Karpas-422 (cell line): ENCODE results near the gene ALK. TPM values are rescaled to one million over a fixed set of nuclear protein-coding genes. Genes with fewer than 3 reads are reported as not detected.
A peak's percentile ranks its signal among the peaks of the same experiment; 100 is the strongest.

Source experiments
- DNase-seq: peaks from one replicate; pipeline ENCODE4 v3.0.0-alpha.2; 2015
- H2AFZ ChIP-seq: fragments of 200-600 bp; sonication (generic); 2 replicates; pipeline ENCODE4 v1.6.1; 2014; ENCODE audit warnings: antibody characterized with exemption, low read length, mixed read lengths
- H3K27ac ChIP-seq: fragments of 200-600 bp; sonication (generic); 2 replicates; pipeline ENCODE4 v1.5.1; 2014; ENCODE audit warnings: mild to moderate bottlenecking, low read length, moderate library complexity
- H3K27me3 ChIP-seq: fragments of 200-600 bp; sonication (generic); 2 replicates; pipeline ENCODE4 v1.6.1; 2014; ENCODE audit warnings: low read length, mixed read lengths
- H3K36me3 ChIP-seq: fragments of 200-600 bp; sonication (generic); 2 replicates; pipeline ENCODE4 v1.6.1; 2014; ENCODE audit warnings: low read length, mixed read lengths; ENCODE audit not compliant: insufficient read depth
- H3K4me1 ChIP-seq: fragments of 200-600 bp; sonication (generic); 2 replicates; pipeline ENCODE4 v1.6.1; 2014; ENCODE audit warnings: mild to moderate bottlenecking, low read length, mixed read lengths
- H3K4me2 ChIP-seq: fragments of 200-600 bp; sonication (generic); 2 replicates; pipeline ENCODE4 v1.6.1; 2014; ENCODE audit warnings: low read length, low read depth, mild to moderate bottlenecking; ENCODE audit not compliant: poor library complexity, severe bottlenecking
- H3K4me3 ChIP-seq: fragments of 200-600 bp; sonication (generic); 2 replicates; pipeline ENCODE4 v1.5.1; 2014; ENCODE audit warnings: mild to moderate bottlenecking, antibody characterized with exemption, low read length, mixed read lengths
- H3K79me2 ChIP-seq: fragments of 200-600 bp; sonication (generic); 2 replicates; pipeline ENCODE4 v1.6.1; 2014; ENCODE audit warnings: mild to moderate bottlenecking, low read length, mixed read lengths
- H3K9ac ChIP-seq: fragments of 200-600 bp; sonication (generic); 2 replicates; pipeline ENCODE4 v1.6.0; 2014; ENCODE audit warnings: low read length
- H3K9me2 ChIP-seq: fragments of 200-600 bp; sonication (generic), shearing (Covaris generic); replicated peaks from 2 replicates; pipeline ENCODE4 v1.6.0; 2014; ENCODE audit warnings: mild to moderate bottlenecking, low read length, moderate library complexity; ENCODE audit not compliant: insufficient read depth
- H3K9me3 ChIP-seq: fragments of 300-700, 200-600 bp; sonication (generic); 2 replicates; pipeline ENCODE4 v1.6.1; 2014; ENCODE audit warnings: low read length, mixed read lengths
- H4K20me1 ChIP-seq: fragments of 200-600 bp; sonication (generic); 2 replicates; pipeline ENCODE4 v1.6.1; 2014; ENCODE audit warnings: mild to moderate bottlenecking, antibody characterized with exemption, low read length, low read depth; ENCODE audit not compliant: insufficient read depth
- total RNA-seq: library from RNA; depleted of rRNA; stranded (reverse); fragments of >200 nt; shearing (Covaris generic); gene quantifications from 2 replicates; pipeline ENCODE4 v1.2.3, GENCODE V29; 2014; ENCODE audit warnings: low replicate concordance

Gene ALK
- total RNA-seq, 1 experiment from 2014 or later: not detected

GRCh38 chr2:29765721-29766120, 155.7 kb downstream of the ALK start:
- H3K4me1 ChIP-seq: no peaks in the 10 kb centered on the region
- H3K9ac ChIP-seq: no peak overlapping the region
- H3K4me3 ChIP-seq: no peak overlapping the region
- H2AFZ ChIP-seq: no peak overlapping the region
- no peaks in the 10 kb centered on the region for H3K27me3 ChIP-seq
- no peak overlapping the region for H3K27ac ChIP-seq
- no peaks in the 10 kb centered on the region for H4K20me1 ChIP-seq
- no peaks in the 10 kb centered on the region for H3K9me2 ChIP-seq
- H3K79me2 ChIP-seq: no peaks in the 10 kb centered on the region
- no peaks in the 10 kb centered on the region for H3K36me3 ChIP-seq
- no peaks in the 10 kb centered on the region for H3K9me3 ChIP-seq
- DNase-seq: no peak
- H3K4me2 ChIP-seq: no peak overlapping the region

- Histone ChIP-seq H3K4me1 (no peaks in the 10 kb centered on the region), H3K9ac (no peak overlapping the region), H3K4me2 (no peak overlapping the region), H3K9me2 (no peaks in the 10 kb centered on the region), H3K79me2 (no peaks in the 10 kb centered on the region), H3K4me3 (no peak overlapping the region), H2AFZ (no peak overlapping the region), H3K27me3 (no peaks in the 10 kb centered on the region), H4K20me1 (no peaks in the 10 kb centered on the region), H3K36me3 (no peaks in the 10 kb centered on the region), H3K9me3 (no peaks in the 10 kb centered on the region), H3K27ac (no peak overlapping the region)
- peak; percentile 9 for DNase-seq
Observed at GRCh38 chr2:29763371-29763770, 158.0 kb downstream of the ALK start.

DNA sequence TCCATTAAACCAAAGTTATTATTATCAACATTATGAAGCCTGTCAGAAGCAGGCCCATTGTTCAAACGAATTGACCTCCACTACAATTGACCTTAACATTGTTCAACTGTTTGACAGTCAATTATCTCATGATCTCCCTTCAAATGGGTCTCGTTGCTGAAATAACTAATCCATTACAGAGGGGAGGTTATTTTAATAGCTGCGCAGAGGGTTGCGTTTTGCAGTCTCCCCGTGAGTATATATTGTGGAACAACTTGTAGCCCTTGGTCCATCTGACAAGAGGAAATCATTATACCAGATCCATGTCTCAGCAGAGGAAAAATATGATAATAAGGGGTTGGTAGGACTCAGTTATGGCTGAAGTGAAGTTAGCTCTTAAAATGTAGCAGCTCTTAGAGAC, 159.1 kb downstream of the ALK start:
- Histone ChIP-seq H2AFZ (no peak overlapping the region), H3K79me2 (no peaks in the 10 kb centered on the region), H3K9ac (no peak overlapping the region), H3K4me3 (no peak overlapping the region), H3K27me3 (no peaks in the 10 kb centered on the region), H3K9me3 (no peaks in the 10 kb centered on the region), H3K9me2 (no peaks in the 10 kb centered on the region), H3K4me2 (no peak overlapping the region), H3K4me1 (no peaks in the 10 kb centered on the region), H4K20me1 (no peaks in the 10 kb centered on the region), H3K36me3 (no peaks in the 10 kb centered on the region), H3K27ac (no peak overlapping the region)
- peak; percentile 2 for DNase-seq

DNA sequence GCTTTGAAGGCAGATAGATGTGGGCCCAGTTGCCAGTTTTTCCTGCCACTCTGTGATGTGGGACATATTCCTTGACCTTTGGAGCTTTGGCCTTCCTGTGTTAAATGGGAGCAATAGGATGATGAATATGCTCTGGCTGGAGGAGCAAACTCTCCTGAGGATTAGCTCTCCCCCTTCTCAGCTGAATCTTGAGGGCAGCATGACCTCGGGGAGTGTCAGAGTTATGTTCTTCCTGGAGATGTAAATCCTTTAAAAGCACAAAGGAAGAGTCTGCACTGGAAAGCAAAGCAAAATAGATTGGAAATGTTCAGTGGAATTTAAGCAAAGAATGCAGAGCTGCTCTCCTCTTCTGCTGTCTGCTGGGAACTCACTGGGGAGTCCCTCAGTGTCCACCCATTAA, 160.1 kb downstream of the ALK start:
- Histone ChIP-seq H3K27me3 (no peaks in the 10 kb centered on the region), H3K36me3 (no peaks in the 10 kb centered on the region), H3K4me2 (no peak overlapping the region), H4K20me1 (no peaks in the 10 kb centered on the region), H3K4me3 (no peak overlapping the region), H2AFZ (no peak overlapping the region), H3K4me1 (no peaks in the 10 kb centered on the region), H3K27ac (no peak overlapping the region), H3K79me2 (no peaks in the 10 kb centered on the region), H3K9me2 (no peaks in the 10 kb centered on the region), H3K9ac (no peak overlapping the region), H3K9me3 (no peaks in the 10 kb centered on the region)
- no peak for DNase-seq

DNA sequence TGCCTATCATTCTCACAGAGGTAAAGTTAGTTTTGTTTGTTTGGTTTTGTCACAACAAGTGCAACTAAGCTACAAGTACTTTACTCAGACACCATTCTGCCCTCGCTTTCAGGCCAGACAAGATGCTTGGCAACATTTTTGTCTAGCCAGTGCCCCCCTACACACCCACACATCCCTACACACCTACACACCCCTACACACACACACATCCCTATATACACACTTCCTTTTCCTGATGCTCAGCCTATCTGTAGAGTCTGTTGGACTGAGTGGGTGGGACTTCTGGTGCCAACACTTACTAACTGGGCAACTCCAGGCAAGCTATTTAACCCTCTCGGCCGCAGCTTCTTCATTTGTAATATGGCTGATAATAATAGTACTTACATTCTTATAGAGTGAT, 161.4 kb downstream of the ALK start:
- no peak for DNase-seq
- no peaks in the 10 kb centered on the region for H3K9me3 ChIP-seq
- H3K4me3 ChIP-seq: no peak overlapping the region
- H3K4me2 ChIP-seq: no peak overlapping the region
- no peaks in the 10 kb centered on the region for H3K36me3 ChIP-seq
- no peaks in the 10 kb centered on the region for H3K9me2 ChIP-seq
- H3K27me3 ChIP-seq: no peaks in the 10 kb centered on the region
- no peaks in the 10 kb centered on the region for H4K20me1 ChIP-seq
- H3K79me2 ChIP-seq: no peaks in the 10 kb centered on the region
- H2AFZ ChIP-seq: no peak overlapping the region
- H3K9ac ChIP-seq: no peak overlapping the region
- H3K27ac ChIP-seq: no peak overlapping the region
- H3K4me1 ChIP-seq: no peaks in the 10 kb centered on the region

DNA sequence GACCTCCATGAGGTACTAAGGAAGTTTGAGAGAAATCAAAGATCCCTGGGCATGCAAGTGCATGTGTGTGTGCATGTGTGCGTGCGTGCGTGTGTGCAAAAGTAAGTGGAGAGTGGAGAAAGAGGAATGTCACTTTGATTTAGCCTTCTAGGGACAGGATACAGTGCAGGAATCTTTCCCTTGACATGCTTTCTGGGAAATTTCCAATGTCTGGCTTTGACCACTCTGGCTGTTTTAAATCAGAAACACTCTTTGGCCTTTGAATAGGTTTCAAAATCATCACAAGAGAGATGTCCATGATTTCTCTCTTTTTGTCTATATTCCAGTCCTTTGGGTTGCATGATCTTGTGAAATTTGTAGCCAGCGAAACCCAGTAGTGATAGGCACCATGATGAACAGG, 162.0 kb downstream of the ALK start:
- Histone ChIP-seq H3K4me2 (no peak overlapping the region), H4K20me1 (no peaks in the 10 kb centered on the region)
- no peak for DNase-seq

GRCh38 chr2:29755829-29756228, 165.6 kb downstream of the ALK start:
- H3K36me3 ChIP-seq: no peaks in the 10 kb centered on the region
- no peak overlapping the region for H3K27ac ChIP-seq
- H3K4me2 ChIP-seq: no peak overlapping the region
- H3K9me3 ChIP-seq: no peaks in the 10 kb centered on the region
- H3K4me1 ChIP-seq: no peaks in the 10 kb centered on the region
- H3K27me3 ChIP-seq: no peaks in the 10 kb centered on the region
- no peak overlapping the region for H2AFZ ChIP-seq
- H4K20me1 ChIP-seq: no peaks in the 10 kb centered on the region
- no peaks in the 10 kb centered on the region for H3K9me2 ChIP-seq
- no peak overlapping the region for H3K4me3 ChIP-seq
- H3K79me2 ChIP-seq: no peaks in the 10 kb centered on the region
- H3K9ac ChIP-seq: no peak overlapping the region
- no peak for DNase-seq

More for the DNA sequence above, 162.0 kb downstream of the ALK start:
- Histone ChIP-seq H3K9ac (no peak overlapping the region), H3K4me3 (no peak overlapping the region), H3K79me2 (no peaks in the 10 kb centered on the region), H3K27me3 (no peaks in the 10 kb centered on the region), H2AFZ (no peak overlapping the region), H3K9me2 (no peaks in the 10 kb centered on the region), H3K4me1 (no peaks in the 10 kb centered on the region), H3K36me3 (no peaks in the 10 kb centered on the region), H3K9me3 (no peaks in the 10 kb centered on the region), H3K27ac (no peak overlapping the region)

DNA sequence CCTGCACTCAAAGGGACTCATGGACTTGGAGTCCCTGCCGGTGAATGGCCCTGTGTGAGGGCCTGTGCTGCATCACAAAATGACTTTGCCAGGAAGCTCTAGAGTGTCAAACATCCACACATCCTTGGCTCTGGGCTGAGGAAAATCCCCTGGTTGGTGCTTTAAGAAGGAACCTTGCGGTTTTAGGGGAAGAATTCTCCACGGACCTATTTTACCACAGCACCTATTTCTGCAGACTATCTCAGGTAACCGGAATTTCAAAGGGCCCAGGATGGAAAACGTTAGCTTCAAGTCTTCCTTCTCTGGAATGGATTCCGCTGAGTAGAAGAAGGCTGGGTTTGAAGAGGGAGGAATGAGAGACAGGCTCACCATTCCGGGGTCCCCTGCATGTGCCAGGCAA, 166.2 kb downstream of the ALK start:
- no peak overlapping the region for H3K9ac ChIP-seq
- no peaks in the 10 kb centered on the region for H4K20me1 ChIP-seq
- DNase-seq: no peak
- H3K27me3 ChIP-seq: no peaks in the 10 kb centered on the region
- no peaks in the 10 kb centered on the region for H3K9me2 ChIP-seq
- H3K27ac ChIP-seq: no peak overlapping the region
- H2AFZ ChIP-seq: no peak overlapping the region
- no peak overlapping the region for H3K4me3 ChIP-seq
- no peak overlapping the region for H3K4me2 ChIP-seq
- H3K36me3 ChIP-seq: no peaks in the 10 kb centered on the region
- H3K4me1 ChIP-seq: no peaks in the 10 kb centered on the region
- H3K9me3 ChIP-seq: no peaks in the 10 kb centered on the region
- H3K79me2 ChIP-seq: no peaks in the 10 kb centered on the region
